GM12878 (cell line): ENCODE data around the gene UNK.
"Not testable (repeated sequence)": the region's sequence is repeated elsewhere in the genome, so short reads cannot be mapped to it uniquely, and the experiment has no call there.

Experiments
- EP300 ChIP-seq, 2 experiments: fragments of 150-350 bp in 1 of 2; IDR thresholded peaks; 2 replicates each; pipeline ENCODE4 v1.6.1; 2011 to 2012; ENCODE audit warnings: low read depth in 2 of 2, low read length in 2 of 2, borderline replicate concordance in 1 of 2, improper control_type of control experiment in 1 of 2, inconsistent platforms in 1 of 2; ENCODE audit not compliant: control insufficient read depth in 1 of 2
- MEF2A ChIP-seq: IDR thresholded peaks from 2 replicates; pipeline ENCODE4 v1.6.1; 2011; ENCODE audit warnings: low read depth, mild to moderate bottlenecking, low read length, moderate library complexity; ENCODE audit not compliant: insufficient read depth
- POLR2AphosphoS5 ChIP-seq: IDR thresholded peaks from 2 replicates; pipeline ENCODE4 v1.6.1; 2011; ENCODE audit warnings: mild to moderate bottlenecking, low read length, inconsistent platforms
- STAT3 ChIP-seq: IDR thresholded peaks from 2 replicates; pipeline ENCODE4 v1.6.1; 2011; ENCODE audit warnings: low read depth, low read length, improper control_type of control experiment
- TARDBP ChIP-seq: IDR thresholded peaks from 2 replicates; pipeline ENCODE4 v1.6.1; 2016; ENCODE audit warnings: borderline replicate concordance
- ZNF274 ChIP-seq: IDR thresholded peaks from one replicate; pipeline ENCODE4 v1.8.0; 2011; ENCODE audit not compliant: insufficient read length, insufficient read depth

DNA sequence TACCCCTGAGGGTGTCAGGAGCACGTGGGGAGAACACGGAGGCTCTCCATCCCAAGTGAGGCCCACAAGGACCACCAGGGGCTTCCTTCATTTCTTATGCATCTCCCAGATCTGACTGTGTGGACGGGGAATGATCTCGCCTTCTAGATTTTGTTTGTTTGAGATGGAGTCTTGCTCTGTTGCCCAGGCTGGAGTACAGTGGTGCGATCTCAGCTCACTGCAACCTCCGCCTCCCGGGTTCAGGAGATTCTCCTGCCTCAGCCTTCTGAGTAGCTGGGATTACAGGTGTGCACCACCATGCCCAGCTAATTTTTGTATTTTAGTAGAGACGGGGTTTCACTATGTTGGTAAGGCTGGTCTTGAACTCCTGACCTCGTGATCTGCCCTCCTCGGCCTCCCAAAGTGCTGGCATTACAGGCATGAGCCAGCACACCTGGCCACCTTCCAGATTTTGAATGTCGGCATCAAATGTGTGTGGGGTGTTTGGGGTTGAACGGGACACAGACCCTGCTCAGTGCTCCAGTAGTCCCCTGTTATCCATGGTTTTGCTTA is 84.2 kb downstream of the UNK start:
- not testable (repeated sequence) for TF ChIP-seq EP300 (IDR thresholded peaks at IDR 0.05; ENCODE audit: borderline replicate concordance in 1 of 2, control insufficient read depth in 1 of 2, low read depth in 2 of 2, low read length in 2 of 2); STAT3; TARDBP; POLR2AphosphoS5; ZNF274; MEF2A
